OCI-LY1 (cell line): ENCODE results near the gene ZNF429.
"Not testable (repeated sequence)": the region's sequence is repeated elsewhere in the genome, so short reads cannot be mapped to it uniquely, and the experiment has no call there.

Source experiments
- CTCF ChIP-seq: fragments of 200-600 bp; sonication (generic), shearing (Covaris generic); IDR thresholded peaks from 2 replicates; pipeline ENCODE4 v1.5.1; 2017; ENCODE audit warnings: mild to moderate bottlenecking, antibody characterized with exemption, low read length, moderate library complexity, mixed read lengths
- EZH2 ChIP-seq: fragments of 200-600 bp; sonication (generic), shearing (Covaris generic); IDR thresholded peaks from 2 replicates; pipeline ENCODE4 v1.8.0; 2017; ENCODE audit warnings: borderline replicate concordance, mixed run types, mild to moderate bottlenecking, antibody characterized with exemption, low read length, moderate library complexity, mixed read lengths

GRCh38 chr19:21536741-21537290 is 31.4 kb downstream of the ZNF429 start:
- not testable (repeated sequence) for TF ChIP-seq EZH2, CTCF
